D721Med (cell line): ENCODE measurements around the gene PCNP.
"Not testable (repeated sequence)": the region's sequence is repeated elsewhere in the genome, so short reads cannot be mapped to it uniquely, and the experiment has no call there.

Experiments
- DNase-seq: peaks from one replicate; pipeline ENCODE4 v3.0.0; 2011; ENCODE audit warnings: low spot score; ENCODE audit not compliant: insufficient read length
- FAIRE-seq: peaks from 2 replicates; lab custom pipeline; 2011; peaks lifted over from hg19 to GRCh38; lab: Jason Lieb, UNC
- CTCF ChIP-seq: IDR thresholded peaks from 2 replicates; pipeline ENCODE4 v1.5.1; 2012; ENCODE audit warnings: mild to moderate bottlenecking, control low read depth; ENCODE audit not compliant: insufficient read depth; ENCODE audit errors: missing control alignments

The PCNP gene

GRCh38 chr3:101548527-101549105 is 25.4 kb upstream of the PCNP start:
- DNase-seq: no peak
- no peak for FAIRE-seq
- no peak for TF ChIP-seq CTCF

GRCh38 chr3:101549473-101549872 is 24.5 kb upstream of the PCNP start:
- TF ChIP-seq CTCF: no peak
- FAIRE-seq (no peak), DNase-seq (no peak)

GRCh38 chr3:101551359-101552081 is 22.5 kb upstream of the PCNP start:
- not testable (repeated sequence) for DNase-seq, FAIRE-seq

GRCh38 chr3:101553381-101553780 is 20.6 kb upstream of the PCNP start:
- DNase-seq, FAIRE-seq: not testable (repeated sequence)

GRCh38 chr3:101556064-101556463 is 17.9 kb upstream of the PCNP start:
- no peak for TF ChIP-seq CTCF
- no peak for DNase-seq
- no peak for FAIRE-seq

GRCh38 chr3:101561630-101562328 is 12.2 kb upstream of the PCNP start, which contains the start of gene TRMT10C:
Gene TRMT10C (plus strand): TSS chr3:101561868. CDS start chr3:101564782, 2,914 bp downstream.
- FAIRE-seq (no peak), DNase-seq (peak; percentile 51)
- no peak for TF ChIP-seq CTCF

GRCh38 chr3:101567528-101568317 is 6.3 kb upstream of the PCNP start:
- DNase-seq: no peak
- FAIRE-seq: no peak
- no peak for TF ChIP-seq CTCF
